GM21717 (cell line): ENCODE measurements around the gene PARVA.
"Not testable (repeated sequence)": the region's sequence is repeated elsewhere in the genome, so short reads cannot be mapped to it uniquely, and the experiment has no call there.

Experiments
- ATAC-seq: cut with Tn5 transposase; IDR thresholded peaks from one replicate; pipeline ENCODE4 v1.9.1; 2021; ENCODE audit warnings: mild to moderate bottlenecking, moderate library complexity; ENCODE audit not compliant: unreplicated experiment

Gene PARVA

GRCh38 chr11:12377106-12377823 is at the start of gene PARVA:
PARVA (plus strand) TSS chr11:12377571; CDS start chr11:12377648, 77 bp downstream.
- ATAC-seq = no peak

GRCh38 chr11:12329169-12329568 is 48.2 kb upstream of the PARVA start:
- no peak for ATAC-seq

GRCh38 chr11:12329797-12330196 is 47.6 kb upstream of the PARVA start:
- ATAC-seq = no peak

- no peak for ATAC-seq
Measured at GRCh38 chr11:12330485-12331231, 46.7 kb upstream of the PARVA start.

GRCh38 chr11:12331239-12331874 is 46.0 kb upstream of the PARVA start:
- no peak for ATAC-seq

GRCh38 chr11:12343526-12343925 is 33.8 kb upstream of the PARVA start:
- ATAC-seq = no peak

- no peak for ATAC-seq
Measured at GRCh38 chr11:12353534-12353933, 23.8 kb upstream of the PARVA start.

- no peak for ATAC-seq
Measured at GRCh38 chr11:12354750-12355545, 22.4 kb upstream of the PARVA start.

- ATAC-seq = no peak
Measured at GRCh38 chr11:12356944-12357655, 20.3 kb upstream of the PARVA start.

GRCh38 chr11:12357697-12358096 is 19.7 kb upstream of the PARVA start:
- ATAC-seq = not testable (repeated sequence)

- ATAC-seq = no peak
Measured at GRCh38 chr11:12358302-12359188, 18.8 kb upstream of the PARVA start.

- no peak for ATAC-seq
Measured at GRCh38 chr11:12359761-12360160, 17.6 kb upstream of the PARVA start.

- ATAC-seq = no peak
Measured at GRCh38 chr11:12361682-12362081, 15.7 kb upstream of the PARVA start.

- no peak for ATAC-seq
Measured at GRCh38 chr11:12362857-12363256, 14.5 kb upstream of the PARVA start.

GRCh38 chr11:12363373-12363772 is 14.0 kb upstream of the PARVA start:
- ATAC-seq = no peak

- ATAC-seq = not testable (repeated sequence)
Measured at GRCh38 chr11:12365965-12366575, 11.3 kb upstream of the PARVA start.

GRCh38 chr11:12367057-12367456 is 10.3 kb upstream of the PARVA start:
- ATAC-seq = not testable (repeated sequence)

- ATAC-seq = no peak
Measured at GRCh38 chr11:12372111-12372510, 5.3 kb upstream of the PARVA start.

- ATAC-seq = no peak
Measured at GRCh38 chr11:12375720-12376119, 1.7 kb upstream of the PARVA start.
